ENCODE results near the gene THAP7. TPM values are rescaled to one million over a fixed set of nuclear protein-coding genes. Genes with fewer than 3 reads are reported as not detected.

THAP7 gene
- total and polyA plus RNA-seq, 9 of the 15 experiments (the other 6 are each of a cell fraction or from before 2014, with no cell fraction given) = 7.9 to 263 (median 84.1) TPM

DNA sequence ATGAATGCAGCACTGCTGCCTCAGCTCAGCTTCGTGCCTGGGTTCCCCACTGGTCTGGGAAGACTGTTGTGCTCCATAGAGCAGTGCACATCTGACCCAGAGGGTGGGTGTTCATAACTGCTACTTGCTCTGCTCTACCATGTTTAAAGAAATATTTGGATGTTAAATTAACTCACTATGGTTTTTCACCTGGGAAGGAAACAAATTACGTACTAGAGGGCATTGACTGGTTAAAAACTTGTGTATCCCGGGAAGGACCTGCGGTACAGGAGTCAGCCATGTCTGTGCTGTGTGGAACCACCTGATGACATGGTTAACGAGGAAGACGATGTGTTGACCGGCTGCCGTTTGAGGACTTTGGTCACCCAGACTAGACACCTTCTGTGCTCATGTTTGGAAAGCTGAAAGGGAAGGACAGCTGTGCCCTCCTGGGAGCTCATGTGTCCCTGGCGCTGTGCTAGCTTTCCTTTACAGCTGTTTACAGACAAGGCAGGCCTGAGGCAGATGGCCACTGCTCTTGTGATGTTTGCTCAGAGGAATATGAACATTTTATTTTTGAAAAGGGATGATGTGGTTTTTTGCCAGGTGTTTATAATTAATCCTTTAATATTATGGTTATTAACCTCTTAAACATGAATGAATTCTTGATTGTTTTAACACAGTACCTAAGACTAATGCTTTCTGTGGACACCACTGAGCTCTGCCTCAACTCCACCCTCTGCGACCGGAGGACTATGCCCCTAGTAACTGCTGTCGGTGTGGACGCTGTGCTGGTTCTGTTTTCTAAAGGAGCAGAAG, 49.2 kb downstream of the THAP7 start (continued):
- TF ChIP-seq, protein P1, sequence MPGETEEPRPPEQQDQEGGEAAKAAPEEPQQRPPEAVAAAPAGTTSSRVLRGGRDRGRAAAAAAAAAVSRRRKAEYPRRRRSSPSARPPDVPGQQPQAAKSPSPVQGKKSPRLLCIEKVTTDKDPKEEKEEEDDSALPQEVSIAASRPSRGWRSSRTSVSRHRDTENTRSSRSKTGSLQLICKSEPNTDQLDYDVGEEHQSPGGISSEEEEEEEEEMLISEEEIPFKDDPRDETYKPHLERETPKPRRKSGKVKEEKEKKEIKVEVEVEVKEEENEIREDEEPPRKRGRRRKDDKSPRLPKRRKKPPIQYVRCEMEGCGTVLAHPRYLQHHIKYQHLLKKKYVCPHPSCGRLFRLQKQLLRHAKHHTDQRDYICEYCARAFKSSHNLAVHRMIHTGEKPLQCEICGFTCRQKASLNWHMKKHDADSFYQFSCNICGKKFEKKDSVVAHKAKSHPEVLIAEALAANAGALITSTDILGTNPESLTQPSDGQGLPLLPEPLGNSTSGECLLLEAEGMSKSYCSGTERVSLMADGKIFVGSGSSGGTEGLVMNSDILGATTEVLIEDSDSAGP (CRISPR knock-in tag; IDR thresholded peaks at IDR 0.05) = peak; percentile 38; the same call in 1 of the 2 replicates
- TF ChIP-seq, protein P2, sequence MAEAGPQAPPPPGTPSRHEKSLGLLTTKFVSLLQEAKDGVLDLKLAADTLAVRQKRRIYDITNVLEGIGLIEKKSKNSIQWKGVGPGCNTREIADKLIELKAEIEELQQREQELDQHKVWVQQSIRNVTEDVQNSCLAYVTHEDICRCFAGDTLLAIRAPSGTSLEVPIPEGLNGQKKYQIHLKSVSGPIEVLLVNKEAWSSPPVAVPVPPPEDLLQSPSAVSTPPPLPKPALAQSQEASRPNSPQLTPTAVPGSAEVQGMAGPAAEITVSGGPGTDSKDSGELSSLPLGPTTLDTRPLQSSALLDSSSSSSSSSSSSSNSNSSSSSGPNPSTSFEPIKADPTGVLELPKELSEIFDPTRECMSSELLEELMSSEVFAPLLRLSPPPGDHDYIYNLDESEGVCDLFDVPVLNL (CRISPR knock-in tag; IDR thresholded peaks at IDR 0.05; ENCODE audit: low read depth) = peak; percentile 67
- TF ChIP-seq TCFL5 (CRISPR knock-in tag; conservative IDR thresholded peaks at IDR 0.05) (no peak), SIRT6 (IDR thresholded peaks at IDR 0.05; ENCODE audit: low read depth, low read length) (no peak), RAD21 (CRISPR knock-in tag; conservative IDR thresholded peaks at IDR 0.05 in 1 of 2, IDR thresholded peaks at IDR 0.05 in 1 of 2) (0 out of 4 replicates have a peak, but pooled peaks of 1 of the 2 experiments have one; percentile 8), OTX1 (CRISPR knock-in tag; IDR thresholded peaks at IDR 0.05) (0 out of 2 replicates have a peak, but pooled peaks have one; percentile 17), EHMT2 (IDR thresholded peaks at IDR 0.05) (no peak), ZNF232 (CRISPR knock-in tag; IDR thresholded peaks at IDR 0.05) (0 out of 2 replicates have a peak, but pooled peaks have one; percentile 65), ZNF224 (CRISPR knock-in tag; IDR thresholded peaks at IDR 0.05) (0 out of 2 replicates have a peak, but pooled peaks have one; percentile 53), GTF2E2 (tag; IDR thresholded peaks at IDR 0.05) (0 out of 2 replicates have a peak, but pooled peaks have one; percentile 50), KLF6 (CRISPR knock-in tag; IDR thresholded peaks at IDR 0.05; ENCODE audit: borderline replicate concordance) (0 out of 2 replicates have a peak, but pooled peaks have one; percentile 16), ARID1B (IDR thresholded peaks at IDR 0.05) (no peak), JUND (IDR thresholded peaks at IDR 0.05; ENCODE audit: borderline replicate concordance, low read depth, low read length) (no peak), JUND (tag; IDR thresholded peaks at IDR 0.05; ENCODE audit: borderline replicate concordance, low read depth, low read length) (no peak), NR2C2 (CRISPR knock-in tag; IDR thresholded peaks at IDR 0.05) (0 out of 2 replicates have a peak, but pooled peaks have one; percentile 8), NR2C2 (tag; IDR thresholded peaks at IDR 0.05) (no peak), SOX6 (IDR thresholded peaks at IDR 0.05) (no peak), SIN3B (IDR thresholded peaks at IDR 0.05; ENCODE audit: low read depth) (0 out of 2 replicates have a peak, but pooled peaks have one; percentile 6)
- TF ChIP-seq, protein P3, sequence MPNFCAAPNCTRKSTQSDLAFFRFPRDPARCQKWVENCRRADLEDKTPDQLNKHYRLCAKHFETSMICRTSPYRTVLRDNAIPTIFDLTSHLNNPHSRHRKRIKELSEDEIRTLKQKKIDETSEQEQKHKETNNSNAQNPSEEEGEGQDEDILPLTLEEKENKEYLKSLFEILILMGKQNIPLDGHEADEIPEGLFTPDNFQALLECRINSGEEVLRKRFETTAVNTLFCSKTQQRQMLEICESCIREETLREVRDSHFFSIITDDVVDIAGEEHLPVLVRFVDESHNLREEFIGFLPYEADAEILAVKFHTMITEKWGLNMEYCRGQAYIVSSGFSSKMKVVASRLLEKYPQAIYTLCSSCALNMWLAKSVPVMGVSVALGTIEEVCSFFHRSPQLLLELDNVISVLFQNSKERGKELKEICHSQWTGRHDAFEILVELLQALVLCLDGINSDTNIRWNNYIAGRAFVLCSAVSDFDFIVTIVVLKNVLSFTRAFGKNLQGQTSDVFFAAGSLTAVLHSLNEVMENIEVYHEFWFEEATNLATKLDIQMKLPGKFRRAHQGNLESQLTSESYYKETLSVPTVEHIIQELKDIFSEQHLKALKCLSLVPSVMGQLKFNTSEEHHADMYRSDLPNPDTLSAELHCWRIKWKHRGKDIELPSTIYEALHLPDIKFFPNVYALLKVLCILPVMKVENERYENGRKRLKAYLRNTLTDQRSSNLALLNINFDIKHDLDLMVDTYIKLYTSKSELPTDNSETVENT (CRISPR knock-in tag; IDR thresholded peaks at IDR 0.05) = no peak; the same call in 1 of the 2 replicates
- TF ChIP-seq, protein P4, sequence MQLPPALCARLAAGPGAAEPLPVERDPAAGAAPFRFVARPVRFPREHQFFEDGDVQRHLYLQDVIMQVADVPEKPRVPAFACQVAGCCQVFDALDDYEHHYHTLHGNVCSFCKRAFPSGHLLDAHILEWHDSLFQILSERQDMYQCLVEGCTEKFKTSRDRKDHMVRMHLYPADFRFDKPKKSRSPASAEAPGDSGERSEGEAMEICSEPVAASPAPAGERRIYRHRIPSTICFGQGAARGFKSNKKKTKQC (CRISPR knock-in tag; IDR thresholded peaks at IDR 0.05) = peak; percentile 84; the same call in 1 of the 2 replicates
